GM10266 (cell line): Measurements from ENCODE around the gene NAT14.

Experiments used
- DNase-seq: peaks from one replicate; pipeline ENCODE4 v3.0.0; 2012; ENCODE audit errors: extremely low spot score
- TF ChIP-seq, protein P1 (sequence below): IDR thresholded peaks from 2 replicates; pipeline ENCODE4 v1.5.1; 2012; ENCODE audit warnings: mild to moderate bottlenecking, low read depth; ENCODE audit not compliant: control insufficient read depth, insufficient read depth; ENCODE audit errors: missing control alignments

NAT14 gene

GRCh38 chr19:55490478-55491432 lies 5.8 kb downstream of the NAT14 start:
- TF ChIP-seq, protein P1, sequence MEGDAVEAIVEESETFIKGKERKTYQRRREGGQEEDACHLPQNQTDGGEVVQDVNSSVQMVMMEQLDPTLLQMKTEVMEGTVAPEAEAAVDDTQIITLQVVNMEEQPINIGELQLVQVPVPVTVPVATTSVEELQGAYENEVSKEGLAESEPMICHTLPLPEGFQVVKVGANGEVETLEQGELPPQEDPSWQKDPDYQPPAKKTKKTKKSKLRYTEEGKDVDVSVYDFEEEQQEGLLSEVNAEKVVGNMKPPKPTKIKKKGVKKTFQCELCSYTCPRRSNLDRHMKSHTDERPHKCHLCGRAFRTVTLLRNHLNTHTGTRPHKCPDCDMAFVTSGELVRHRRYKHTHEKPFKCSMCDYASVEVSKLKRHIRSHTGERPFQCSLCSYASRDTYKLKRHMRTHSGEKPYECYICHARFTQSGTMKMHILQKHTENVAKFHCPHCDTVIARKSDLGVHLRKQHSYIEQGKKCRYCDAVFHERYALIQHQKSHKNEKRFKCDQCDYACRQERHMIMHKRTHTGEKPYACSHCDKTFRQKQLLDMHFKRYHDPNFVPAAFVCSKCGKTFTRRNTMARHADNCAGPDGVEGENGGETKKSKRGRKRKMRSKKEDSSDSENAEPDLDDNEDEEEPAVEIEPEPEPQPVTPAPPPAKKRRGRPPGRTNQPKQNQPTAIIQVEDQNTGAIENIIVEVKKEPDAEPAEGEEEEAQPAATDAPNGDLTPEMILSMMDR = no peak

DNA sequence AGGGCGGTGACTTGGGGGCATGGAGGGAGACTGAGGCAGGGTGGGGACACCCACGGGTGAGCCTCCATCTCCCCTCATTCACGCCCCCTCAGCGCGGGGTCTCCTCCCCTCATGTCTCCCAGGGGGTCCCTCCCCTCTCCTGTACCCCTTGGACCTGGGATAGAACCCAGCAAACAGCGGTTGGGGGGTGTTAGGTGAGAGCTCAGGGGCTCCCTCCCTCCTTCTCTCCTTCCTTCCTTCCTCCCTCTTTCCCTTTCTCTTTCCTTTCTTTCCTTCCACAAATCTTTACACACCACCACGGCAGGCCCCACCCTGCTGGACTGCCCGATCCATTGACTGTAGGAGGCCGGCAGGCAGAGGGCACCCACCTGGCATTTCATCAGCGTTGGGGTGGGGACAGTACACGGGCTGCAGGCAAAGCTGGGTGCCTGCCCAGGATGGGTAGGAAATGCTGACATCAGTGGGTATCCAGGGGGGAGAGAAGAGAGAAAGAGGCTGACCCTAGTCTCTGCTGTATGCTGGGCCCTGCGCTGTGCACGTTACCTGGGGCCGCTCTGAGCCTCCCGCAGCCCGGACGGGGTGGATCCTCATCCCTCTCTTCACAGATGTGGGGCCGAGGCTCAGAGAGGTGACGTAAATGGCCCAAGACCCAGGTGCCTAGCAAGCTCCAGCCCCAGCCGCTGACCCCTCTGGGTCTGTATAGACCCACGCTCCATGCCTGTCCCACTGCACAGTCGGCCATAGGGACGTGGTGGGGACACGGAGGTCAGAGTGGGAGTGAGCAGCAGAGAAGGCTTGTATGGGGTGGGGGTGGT lies 6.8 kb downstream of the NAT14 start:
- no peak for DNase-seq
- TF ChIP-seq, protein P1 = no peak

More at GRCh38 chr19:55490478-55491432, 5.8 kb downstream of the NAT14 start:
- DNase-seq = no peak

DNA sequence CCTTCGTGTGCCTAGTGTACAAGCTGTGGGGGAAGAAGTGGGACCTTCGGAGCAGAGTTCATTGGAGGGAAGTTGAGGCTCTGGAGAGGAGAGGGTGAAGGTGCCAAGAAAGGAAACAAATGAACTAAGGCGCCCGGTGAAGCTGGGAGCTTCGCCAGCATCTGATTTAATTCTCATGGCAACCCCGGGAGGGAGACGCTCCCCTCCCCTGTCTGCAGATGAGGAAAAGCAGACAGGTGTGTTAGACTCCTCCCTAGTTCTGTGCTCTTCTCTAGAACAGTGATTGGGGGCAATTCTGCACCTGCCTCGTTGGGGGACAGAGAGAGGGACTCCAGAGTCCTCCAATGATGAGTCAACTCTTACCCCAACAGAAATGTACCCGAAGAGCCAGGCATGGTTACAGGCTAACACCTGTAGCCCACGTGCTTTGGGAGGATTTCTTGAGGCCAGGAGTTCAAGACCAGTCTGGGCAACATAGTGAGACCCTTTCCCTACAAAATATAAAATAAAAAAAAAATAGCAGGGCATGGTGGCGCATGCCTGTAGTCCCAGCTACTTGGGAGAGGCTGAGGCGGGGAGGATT lies 7.5 kb downstream of the NAT14 start:
- TF ChIP-seq, protein P1 = no peak
- DNase-seq = no peak

GRCh38 chr19:55493052-55493644 lies 8.2 kb downstream of the NAT14 start:
- TF ChIP-seq, protein P1 = no peak
- DNase-seq = no peak

- DNase-seq = no peak
- TF ChIP-seq, protein P1 = no peak
Measured at GRCh38 chr19:55493645-55494171, 8.7 kb downstream of the NAT14 start.

- TF ChIP-seq, protein P1 = no peak
- no peak for DNase-seq
Measured at GRCh38 chr19:55494172-55494761, 9.3 kb downstream of the NAT14 start.
